ENCODE measurements around the gene DIP2C.

DIP2C gene

DNA sequence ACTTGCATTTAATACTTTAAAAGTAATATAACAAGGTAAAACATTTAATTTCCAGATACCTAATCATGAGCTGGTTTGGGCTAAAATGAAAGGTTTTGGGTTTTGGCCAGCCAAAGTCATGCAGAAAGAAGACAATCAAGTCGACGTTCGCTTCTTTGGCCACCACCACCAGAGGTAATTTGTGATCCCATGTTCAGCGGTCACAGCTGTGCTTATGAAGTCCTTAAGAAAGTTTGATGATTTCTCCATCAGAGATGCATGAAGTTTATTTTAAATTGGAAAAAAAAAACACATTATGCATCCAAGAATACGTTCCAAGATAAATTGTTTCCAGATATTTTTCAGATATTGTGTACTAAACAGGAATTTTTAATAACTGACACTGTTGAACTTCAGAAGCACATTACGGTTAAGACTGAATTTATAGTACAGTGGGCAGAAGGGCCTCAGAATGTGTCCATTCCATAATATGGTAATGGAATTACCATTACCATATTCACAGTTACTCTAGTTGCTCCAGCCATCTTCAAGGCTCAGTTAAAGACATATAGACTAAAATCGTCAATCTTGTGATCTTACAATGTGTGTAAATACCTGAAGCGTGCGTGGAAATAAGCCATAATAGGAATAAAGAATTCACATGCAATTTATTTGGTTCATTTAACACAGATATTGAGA lies 447.4 kb downstream of the DIP2C start:
- no peak for DNase-seq

DNA sequence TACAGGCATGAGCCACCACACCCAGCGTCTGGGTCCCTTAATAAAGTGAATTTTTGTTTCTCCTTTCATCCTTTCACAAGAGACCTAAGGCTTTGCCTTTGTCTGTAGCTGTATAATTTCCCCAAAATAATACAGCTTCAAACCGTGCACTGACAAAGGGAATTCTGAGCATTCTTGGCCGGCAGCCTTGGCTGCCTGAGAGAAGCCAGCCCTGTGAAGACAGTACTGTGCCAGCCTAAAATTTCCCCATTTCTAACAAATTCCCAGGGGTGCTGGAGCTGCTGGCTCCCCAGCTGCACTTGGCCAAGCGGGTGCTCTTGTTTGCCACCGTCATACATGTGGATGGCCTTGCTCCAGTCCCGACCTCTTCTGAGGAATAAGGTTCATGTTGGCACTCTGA lies 448.0 kb downstream of the DIP2C start:
- DNase-seq = no peak

DNA sequence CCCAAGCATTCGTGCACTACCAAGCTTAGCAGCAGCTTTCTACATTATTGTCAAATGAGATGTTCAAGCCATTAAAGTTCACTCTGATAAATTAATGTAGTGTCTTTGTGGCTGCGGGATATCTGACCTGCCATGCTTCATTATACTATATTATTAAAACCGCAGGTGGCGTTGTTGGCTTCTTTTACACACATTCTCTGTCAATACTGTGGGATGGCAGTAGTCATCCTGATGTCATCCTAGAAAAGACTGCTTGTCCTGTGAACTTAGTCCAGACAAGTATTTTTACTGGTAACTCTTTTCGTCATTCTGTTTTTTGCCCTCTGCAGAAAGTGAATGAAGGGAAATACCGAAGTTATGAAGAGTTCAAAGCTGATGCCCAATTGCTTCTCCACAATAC lies 450.4 kb downstream of the DIP2C start:
- no peak for DNase-seq

DNA sequence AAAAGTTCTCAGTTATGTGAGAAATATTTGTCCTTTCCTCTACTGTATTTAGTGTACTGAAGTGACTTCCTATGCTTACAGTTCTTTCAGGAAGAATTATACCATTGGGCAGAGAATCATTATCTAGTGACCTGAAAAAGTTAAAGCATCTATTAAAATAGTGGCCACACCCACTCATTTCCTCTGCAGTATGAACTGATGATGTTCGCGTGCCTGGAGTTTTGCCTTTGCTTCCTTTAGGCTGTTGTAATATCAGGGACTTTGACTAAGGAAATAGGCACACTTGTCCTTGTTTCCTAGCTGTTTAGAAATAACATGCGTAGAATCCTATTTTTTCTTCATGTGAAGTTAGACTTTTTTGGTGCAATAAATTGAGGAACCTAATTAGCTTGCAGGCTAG lies 453.6 kb downstream of the DIP2C start:
- DNase-seq = no peak

DNA sequence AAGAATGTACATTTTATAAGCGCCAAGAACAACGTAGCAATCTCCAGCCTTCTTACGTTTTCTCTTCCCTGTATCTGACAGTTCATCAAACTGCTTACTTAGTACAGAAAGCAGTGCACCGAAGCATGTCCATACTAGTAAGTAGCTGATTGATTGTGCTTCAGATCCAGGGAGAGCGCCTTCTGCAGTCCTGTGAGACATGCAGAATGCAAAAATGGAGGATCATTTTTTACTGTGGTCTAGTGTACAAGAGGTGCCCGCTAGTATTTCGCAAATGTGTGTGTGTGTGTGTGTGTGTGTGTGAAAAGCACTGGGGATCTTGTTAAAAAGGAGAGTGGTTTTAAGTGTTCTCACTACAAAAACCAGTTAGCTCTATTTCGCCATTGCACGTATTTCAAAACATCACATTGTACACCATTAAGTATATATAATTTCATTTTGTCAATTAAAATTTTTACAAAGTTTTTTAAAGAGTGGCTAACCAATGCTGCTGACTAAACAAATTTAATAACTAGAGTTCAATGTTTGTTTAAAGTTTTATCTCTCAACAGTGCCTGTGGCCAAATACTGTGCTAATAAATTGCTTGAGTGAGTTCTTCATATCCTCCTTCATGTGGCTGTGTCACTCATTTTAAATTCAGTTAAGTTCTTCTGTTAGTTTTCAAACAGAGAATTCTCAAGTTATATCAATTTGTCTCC lies 454.6 kb downstream of the DIP2C start:
- DNase-seq = no peak

DNA sequence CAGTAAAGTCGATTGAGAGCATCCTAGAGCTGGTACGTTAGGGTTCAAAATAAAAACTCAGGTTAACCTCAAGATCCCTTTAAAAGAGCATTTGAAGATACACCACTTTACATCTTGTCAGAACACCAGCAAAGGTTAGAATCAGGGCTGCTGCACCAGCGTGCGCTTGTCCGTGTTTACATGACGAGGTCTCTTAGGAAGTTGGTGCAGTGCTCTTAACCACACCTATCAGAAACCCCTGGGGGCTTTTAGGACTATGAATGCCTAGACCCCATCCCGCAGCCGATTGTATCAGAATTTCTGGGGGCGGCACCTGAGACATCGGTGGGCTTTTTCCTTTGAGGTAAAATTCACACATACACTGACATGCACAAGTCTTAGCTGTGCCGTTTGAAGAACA lies 456.6 kb downstream of the DIP2C start:
- no peak for DNase-seq

DNA sequence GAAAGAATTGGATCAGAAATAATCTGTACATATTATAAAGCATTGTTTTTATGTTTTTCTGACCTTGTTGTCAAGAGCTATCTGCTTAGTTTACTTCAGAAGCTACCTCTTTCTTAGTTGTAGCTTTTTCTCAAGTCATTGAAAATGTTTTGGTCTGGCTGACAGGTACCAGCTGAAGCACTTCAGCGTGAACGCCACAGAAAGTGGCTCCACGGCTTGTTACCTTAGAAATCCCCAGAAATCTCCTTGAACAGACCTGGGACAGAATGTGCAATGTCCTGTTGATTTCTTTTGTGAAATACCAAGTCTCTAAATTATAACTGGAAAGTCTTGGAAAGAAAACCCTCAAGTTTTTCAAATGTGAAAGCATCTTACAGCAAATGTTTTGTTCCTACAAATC lies 457.4 kb downstream of the DIP2C start:
- no peak for DNase-seq

DNA sequence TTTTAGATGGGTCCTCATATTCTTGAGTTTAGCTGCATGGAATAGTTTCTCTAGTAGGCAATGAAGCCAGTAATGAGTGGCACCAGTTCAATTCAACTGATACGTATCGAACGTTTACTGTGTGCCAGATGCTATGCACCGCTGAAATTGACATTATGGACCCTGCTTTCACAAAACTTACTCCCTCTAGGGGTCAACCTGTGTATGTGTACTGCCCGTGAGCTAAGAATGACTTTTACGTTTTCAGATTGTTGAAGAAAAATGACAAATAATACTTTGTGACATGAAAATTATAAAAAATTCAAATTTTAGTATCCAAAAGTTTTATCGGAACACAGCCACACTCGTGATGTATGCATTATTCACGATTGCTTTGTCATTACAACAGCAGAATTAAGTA lies 458.7 kb downstream of the DIP2C start:
- no peak for DNase-seq

DNA sequence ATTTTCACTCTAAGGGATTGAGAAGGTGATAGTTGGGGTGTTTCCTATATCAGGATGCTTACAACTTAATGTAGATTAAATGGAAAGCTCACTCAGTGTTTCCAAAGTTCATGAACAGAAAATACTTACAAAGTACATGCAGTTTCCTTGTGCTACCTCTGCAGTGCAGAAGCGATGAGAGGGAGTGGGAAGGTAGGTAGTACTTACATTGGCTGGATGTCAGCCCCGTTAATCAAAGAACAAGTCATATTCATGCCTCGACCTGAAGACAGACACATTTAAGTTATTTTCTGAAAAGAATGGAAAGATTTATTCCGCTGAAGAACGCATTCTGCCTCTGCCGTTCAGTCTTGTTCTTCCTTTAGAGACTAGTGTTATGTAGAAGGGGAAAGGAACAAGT lies 461.1 kb downstream of the DIP2C start:
- no peak for DNase-seq

DNA sequence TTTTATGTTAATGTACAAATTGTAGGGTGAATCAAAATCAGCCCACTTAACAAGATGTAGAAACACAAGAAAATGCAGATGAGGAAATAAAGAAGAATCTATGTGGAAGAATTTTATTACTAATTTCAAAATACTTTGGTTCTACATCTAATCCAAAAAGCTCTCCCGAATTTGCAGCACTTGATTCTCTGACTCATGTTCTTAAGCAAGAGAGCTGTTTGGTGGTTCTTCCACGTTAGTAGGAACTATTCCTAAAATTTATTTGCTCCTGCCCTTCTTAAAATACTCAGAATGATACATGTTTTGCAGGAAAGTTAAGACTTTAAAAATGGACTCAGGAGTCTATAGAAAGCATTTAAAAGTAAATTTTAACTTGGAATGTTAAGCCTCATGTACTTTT lies 462.5 kb downstream of the DIP2C start:
- no peak for DNase-seq

DNA sequence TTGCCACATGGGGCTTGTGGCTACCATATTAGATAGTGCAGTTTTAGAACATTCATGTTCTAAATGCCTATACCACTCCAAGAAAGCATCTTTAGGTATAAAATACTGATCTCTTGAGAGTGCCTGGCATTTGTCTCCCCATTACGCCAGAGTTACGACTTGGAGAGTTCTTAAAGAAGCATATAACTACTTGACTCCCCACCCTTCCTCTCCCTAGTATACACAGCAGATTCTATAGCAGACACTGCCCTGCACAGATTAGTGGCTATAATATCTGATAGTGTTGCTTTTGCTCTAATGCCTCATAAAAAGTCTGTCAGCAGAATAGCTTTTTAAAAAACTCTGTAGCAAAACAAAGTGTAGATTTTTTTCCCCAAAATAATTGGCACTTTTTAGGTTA lies 463.4 kb downstream of the DIP2C start:
- no peak for DNase-seq

DNA sequence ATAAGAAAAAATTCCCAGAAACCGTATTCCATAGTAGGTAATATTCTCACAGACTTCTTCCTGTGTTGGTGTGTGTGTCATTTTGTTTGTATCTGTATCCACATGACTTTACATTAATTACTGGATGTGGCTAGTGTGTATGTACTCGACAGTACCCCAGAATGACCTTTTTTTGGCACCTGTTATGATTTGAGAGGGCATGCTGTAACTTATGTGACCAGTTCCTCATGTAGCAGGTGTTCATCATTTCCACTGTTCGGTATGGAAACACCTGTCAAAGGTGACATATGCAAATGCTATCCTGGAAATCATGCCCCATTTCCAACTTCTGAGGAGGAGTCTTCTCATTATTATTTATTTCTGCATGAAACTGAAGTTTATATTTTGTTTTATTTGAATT lies 464.9 kb downstream of the DIP2C start:
- DNase-seq = no peak
